Transverse colon (tissue), 4 donors: Measurements from ENCODE around the gene ECPAS. TPM values are rescaled to one million over a fixed set of nuclear protein-coding genes. Genes with fewer than 3 reads are reported as not detected.

Source experiments
- DNase-seq: peaks from one replicate; pipeline ENCODE4 v3.0.0-alpha.2; 2019
- H3K27ac ChIP-seq, 4 donors: fragments of 200-600 bp; sonication (generic); 2 replicates each; pipeline ENCODE4 v1.5.1; 2016 to 2018; ENCODE audit warnings: inconsistent platforms in 4 of 4
- H3K27me3 ChIP-seq: fragments of 200-600 bp; sonication (generic); 2 replicates; pipeline ENCODE4 v1.5.1; 2017; ENCODE audit warnings: inconsistent platforms
- H3K36me3 ChIP-seq, 4 donors: fragments of 200-600 bp; sonication (generic); 2 replicates each; pipeline ENCODE4 v1.5.1; 2017 to 2019; ENCODE audit warnings: inconsistent platforms in 4 of 4
- H3K4me1 ChIP-seq, 4 donors: fragments of 200-600 bp; sonication (generic); 2 replicates each; pipeline ENCODE4 v1.5.1; 2017 to 2020; ENCODE audit warnings: inconsistent platforms in 4 of 4
- H3K4me3 ChIP-seq, 4 donors: fragments of 200-600 bp; sonication (generic); 1 replicate in 1 of 4; 2 replicates in 3 of 4; pipeline versions ENCODE4 v1.5.1 to v1.6.1; 2017 to 2019; ENCODE audit warnings: inconsistent platforms in 4 of 4
- H3K9me3 ChIP-seq, 2 donors: fragments of 200-600 bp; sonication (generic); 2 replicates each; pipeline ENCODE4 v1.5.1; 2017 to 2019; ENCODE audit warnings: inconsistent platforms in 2 of 2
- EP300 ChIP-seq: sonication (generic); formaldehyde crosslinking; IDR thresholded peaks from one replicate; pipeline ENCODE4 v1.6.1; 2017; ENCODE audit warnings: antibody characterized with exemption, low read depth
- POLR2A ChIP-seq: fragments of 450-650 bp; IDR thresholded peaks from one replicate; pipeline ENCODE4 v1.6.1; 2016; ENCODE audit warnings: antibody characterized with exemption, mild to moderate bottlenecking, moderate library complexity
- POLR2AphosphoS5 ChIP-seq, 3 donors: sonication (generic); formaldehyde crosslinking; IDR thresholded peaks; one replicate each; pipeline ENCODE4 v1.6.1; 2016; ENCODE audit warnings: antibody characterized with exemption in 3 of 3
- WGBS, 2 donors: methylation state at CpG; one replicate each; pipeline ENCODE4 v1.1.5; 2018; ENCODE audit warnings: low coverage in 1 of 2; 5-methylcytosine and 5-hydroxymethylcytosine counted together
- in situ Hi-C, 4 donors: fragments of 200-750 bp; cut with MboI; loops; one replicate each; pipeline versions ENCODE4 v1.15.0 to v1.15.1; 2017; ENCODE audit warnings: low sequenced_read_pairs in 3 of 4, low pct_ligation_motif_present in 1 of 4, low pct_unique_long_range_greater_than_20kb in 1 of 4
- intact Hi-C: fragments of 100-400 bp; cut with DNase I; formaldehyde crosslinking; loops from one replicate; pipeline ENCODE4 v1.15.1; 2023; ENCODE audit warnings: low total_unique reads
- total RNA-seq, 4 donors: library from RNA; depleted of rRNA; stranded (reverse); fragments of >200 nt; gene quantifications; one replicate each; pipeline ENCODE4 v1.1.0, GENCODE V29; 2016
- TF ChIP-seq, protein P1 (sequence below), 5 experiments: fragments of 200-600 bp in 3 of 5; fragments of 450-650 bp in 2 of 5; sonication (generic) in 3 of 5; IDR thresholded peaks; 1 replicate in 2 of 5; 2 replicates in 3 of 5; pipeline ENCODE4 v1.5.1; 2016 to 2017; ENCODE audit warnings: antibody characterized with exemption in 5 of 5, inconsistent platforms in 3 of 5, mild to moderate bottlenecking in 2 of 5, moderate library complexity in 1 of 5

Gene ECPAS
- total RNA-seq, 4 donors from 2014 or later, result 69.2 to 88.8 (median 77.0) TPM

- Histone ChIP-seq H3K36me3 (peaks cover 0 to 73% (median 33%) of the 10 kb centered on the region in 4 donors), H3K4me3 (no peak overlapping the region), H3K27ac (no peak overlapping the region), H3K9me3 (peaks cover 13 to 16% of the 10 kb centered on the region in 2 donors), H3K4me1 (no peaks in the 10 kb centered on the region), H3K27me3 (no peaks in the 10 kb centered on the region)
- WGBS, 2 donors, result 89 to 91% methylated on average over 3 to 4 of the region's 4 CpGs
- no peak for TF ChIP-seq POLR2A
- TF ChIP-seq, protein P1, sequence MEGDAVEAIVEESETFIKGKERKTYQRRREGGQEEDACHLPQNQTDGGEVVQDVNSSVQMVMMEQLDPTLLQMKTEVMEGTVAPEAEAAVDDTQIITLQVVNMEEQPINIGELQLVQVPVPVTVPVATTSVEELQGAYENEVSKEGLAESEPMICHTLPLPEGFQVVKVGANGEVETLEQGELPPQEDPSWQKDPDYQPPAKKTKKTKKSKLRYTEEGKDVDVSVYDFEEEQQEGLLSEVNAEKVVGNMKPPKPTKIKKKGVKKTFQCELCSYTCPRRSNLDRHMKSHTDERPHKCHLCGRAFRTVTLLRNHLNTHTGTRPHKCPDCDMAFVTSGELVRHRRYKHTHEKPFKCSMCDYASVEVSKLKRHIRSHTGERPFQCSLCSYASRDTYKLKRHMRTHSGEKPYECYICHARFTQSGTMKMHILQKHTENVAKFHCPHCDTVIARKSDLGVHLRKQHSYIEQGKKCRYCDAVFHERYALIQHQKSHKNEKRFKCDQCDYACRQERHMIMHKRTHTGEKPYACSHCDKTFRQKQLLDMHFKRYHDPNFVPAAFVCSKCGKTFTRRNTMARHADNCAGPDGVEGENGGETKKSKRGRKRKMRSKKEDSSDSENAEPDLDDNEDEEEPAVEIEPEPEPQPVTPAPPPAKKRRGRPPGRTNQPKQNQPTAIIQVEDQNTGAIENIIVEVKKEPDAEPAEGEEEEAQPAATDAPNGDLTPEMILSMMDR (IDR thresholded peaks at IDR 0.05), result peak in 4 of 5 experiments; percentile 7 to 47 (median 39)
- in situ Hi-C loops (no loop called here), intact Hi-C loops (no loop called here)
- DNase-seq, result peak; percentile 22
Observed at GRCh38 chr9:111399772-111400563, 84.2 kb downstream of the ECPAS start.

DNA sequence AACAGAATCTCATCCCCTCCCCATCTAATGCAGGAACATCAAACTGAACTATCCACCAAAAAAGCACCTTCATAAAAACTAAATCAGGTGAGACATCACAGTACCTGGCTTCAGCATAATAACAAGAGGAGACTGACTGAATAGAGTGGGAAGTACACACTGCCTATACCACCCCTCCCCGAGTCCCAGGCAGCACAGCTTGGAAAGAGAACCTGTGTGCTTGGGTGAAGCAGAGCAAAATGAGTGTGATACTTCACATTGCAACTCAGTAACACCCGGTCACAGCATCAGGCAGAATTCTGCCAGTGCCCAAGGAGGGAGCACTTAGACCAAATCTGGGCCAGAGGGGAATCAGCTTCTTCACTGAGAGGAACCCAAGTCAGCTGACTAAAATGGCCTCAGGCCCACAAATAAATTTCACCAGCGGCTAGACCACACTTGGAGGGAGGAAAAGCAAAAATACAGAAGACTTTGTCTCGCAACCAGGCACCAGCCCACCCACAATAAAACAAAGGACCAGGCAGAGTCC, 84.9 kb downstream of the ECPAS start:
- 93% methylated on average over 4 of the region's 4 CpGs; no CpG with 5 or more reads in 1 of the 2 donors for whole genome bisulfite sequencing, 2 donors
- DNase-seq, result no peak
- no peaks in the 10 kb centered on the region for H3K27me3 ChIP-seq
- H3K4me1 ChIP-seq, result no peaks in the 10 kb centered on the region
- TF ChIP-seq POLR2AphosphoS5 (IDR thresholded peaks at IDR 0.05) (no peak), EP300 (no peak), POLR2A (no peak)
- TF ChIP-seq, protein P1 (IDR thresholded peaks at IDR 0.05), result no peak
- peaks cover 0 to 76% (median 33%) of the 10 kb centered on the region in 4 donors for H3K36me3 ChIP-seq
- no peak overlapping the region for H3K27ac ChIP-seq
- in situ Hi-C loops, result no loop called here
- H3K9me3 ChIP-seq, result peaks cover 10 to 16% of the 10 kb centered on the region in 2 donors
- intact Hi-C loops, result no loop called here
- H3K4me3 ChIP-seq, result no peak overlapping the region

DNA sequence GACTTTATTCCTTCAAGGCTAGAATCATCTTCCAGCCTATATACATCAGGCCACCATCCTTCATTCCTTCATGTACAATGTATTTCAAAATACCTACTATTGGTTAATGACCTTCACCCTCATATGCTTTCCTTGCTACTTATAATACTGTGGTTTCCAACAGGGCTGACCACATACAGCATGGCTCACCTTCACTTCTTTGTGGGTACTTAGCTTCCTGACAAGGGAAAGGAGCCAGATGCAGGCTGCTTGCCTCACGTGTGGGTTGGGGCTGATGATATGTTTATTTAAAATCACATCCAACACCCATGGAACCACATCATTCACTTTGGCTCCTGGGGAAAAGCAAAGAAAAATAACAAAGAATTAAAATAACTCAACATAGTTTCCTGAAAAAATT, 90.2 kb downstream of the ECPAS start:
- H3K4me1 ChIP-seq, result no peaks in the 10 kb centered on the region
- H3K27ac ChIP-seq, result no peak overlapping the region
- TF ChIP-seq EP300, result no peak
- no peak for TF ChIP-seq POLR2A
- no peak for TF ChIP-seq POLR2AphosphoS5 (IDR thresholded peaks at IDR 0.05)
- TF ChIP-seq, protein P1 (IDR thresholded peaks at IDR 0.05), result no peak
- no peak overlapping the region for H3K4me3 ChIP-seq
- in situ Hi-C loops (no loop called here), intact Hi-C loops (no loop called here)
- no peaks in the 10 kb centered on the region for H3K27me3 ChIP-seq
- WGBS, 2 donors, result 77 to 89% methylated on average over 1 of the region's 1 CpG
- H3K36me3 ChIP-seq, result peaks cover 0 to 85% (median 40%) of the 10 kb centered on the region in 4 donors
- no peak for DNase-seq
- no peaks in the 10 kb centered on the region for H3K9me3 ChIP-seq

- no peak for TF ChIP-seq EP300
- TF ChIP-seq POLR2AphosphoS5 (IDR thresholded peaks at IDR 0.05), result no peak
- TF ChIP-seq, protein P1 (IDR thresholded peaks at IDR 0.05), result no peak
- TF ChIP-seq POLR2A, result no peak
- WGBS, 2 donors, result 96 to 98% methylated on average over 4 of the region's 4 CpGs
- intact Hi-C loops, result no loop called here
Observed at GRCh38 chr9:111389406-111389805, 94.8 kb downstream of the ECPAS start.

More at GRCh38 chr9:111389406-111389805, 94.8 kb downstream of the ECPAS start:
- in situ Hi-C loops, result no loop called here
- H3K4me3 ChIP-seq, result no peak overlapping the region
- H3K9me3 ChIP-seq, result no peaks in the 10 kb centered on the region
- H3K27me3 ChIP-seq, result no peaks in the 10 kb centered on the region
- no peak for DNase-seq
- H3K36me3 ChIP-seq, result peaks cover 0 to 81% (median 36%) of the 10 kb centered on the region in 4 donors
- no peaks in the 10 kb centered on the region for H3K4me1 ChIP-seq
- no peak overlapping the region for H3K27ac ChIP-seq
